Measurements from ENCODE around the gene NUDT16L1.

Gene NUDT16L1

DNA sequence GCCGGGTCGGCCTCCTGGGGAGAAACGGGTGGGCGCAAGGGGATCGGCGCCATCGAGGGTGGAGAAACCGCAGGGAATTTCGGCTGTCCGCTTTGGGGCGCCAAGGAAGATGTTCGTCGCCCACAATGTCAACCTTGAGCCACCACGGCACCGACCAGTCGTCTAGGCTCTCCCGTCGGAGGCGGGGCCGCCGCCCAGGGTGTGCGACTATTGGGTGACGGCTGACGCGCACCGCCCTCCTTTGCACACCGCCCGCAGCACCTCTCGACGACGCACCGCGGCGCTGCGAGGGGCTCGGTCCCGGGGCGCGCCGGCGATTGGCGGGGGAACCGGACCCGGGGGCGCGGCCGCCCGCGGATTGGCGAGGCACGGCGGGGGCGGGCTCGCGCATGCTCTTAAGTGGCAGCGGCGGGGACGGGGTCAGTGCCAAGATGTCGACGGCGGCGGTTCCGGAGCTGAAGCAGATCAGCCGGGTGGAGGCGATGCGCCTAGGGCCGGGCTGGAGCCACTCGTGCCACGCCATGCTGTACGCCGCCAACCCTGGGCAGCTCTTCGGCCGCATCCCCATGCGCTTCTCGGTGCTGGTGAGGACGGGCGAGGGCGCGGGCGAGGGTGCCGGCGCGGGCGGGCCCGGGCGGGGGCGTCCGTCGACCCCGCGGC is at the start of gene NUDT16L1:
Gene NUDT16L1 (plus strand): TSS at position 267 of the 660 bp plus-strand sequence. CDS start 165 bp downstream, at position 432.
- DNase-seq = peak; percentile 92 to 94

DNA sequence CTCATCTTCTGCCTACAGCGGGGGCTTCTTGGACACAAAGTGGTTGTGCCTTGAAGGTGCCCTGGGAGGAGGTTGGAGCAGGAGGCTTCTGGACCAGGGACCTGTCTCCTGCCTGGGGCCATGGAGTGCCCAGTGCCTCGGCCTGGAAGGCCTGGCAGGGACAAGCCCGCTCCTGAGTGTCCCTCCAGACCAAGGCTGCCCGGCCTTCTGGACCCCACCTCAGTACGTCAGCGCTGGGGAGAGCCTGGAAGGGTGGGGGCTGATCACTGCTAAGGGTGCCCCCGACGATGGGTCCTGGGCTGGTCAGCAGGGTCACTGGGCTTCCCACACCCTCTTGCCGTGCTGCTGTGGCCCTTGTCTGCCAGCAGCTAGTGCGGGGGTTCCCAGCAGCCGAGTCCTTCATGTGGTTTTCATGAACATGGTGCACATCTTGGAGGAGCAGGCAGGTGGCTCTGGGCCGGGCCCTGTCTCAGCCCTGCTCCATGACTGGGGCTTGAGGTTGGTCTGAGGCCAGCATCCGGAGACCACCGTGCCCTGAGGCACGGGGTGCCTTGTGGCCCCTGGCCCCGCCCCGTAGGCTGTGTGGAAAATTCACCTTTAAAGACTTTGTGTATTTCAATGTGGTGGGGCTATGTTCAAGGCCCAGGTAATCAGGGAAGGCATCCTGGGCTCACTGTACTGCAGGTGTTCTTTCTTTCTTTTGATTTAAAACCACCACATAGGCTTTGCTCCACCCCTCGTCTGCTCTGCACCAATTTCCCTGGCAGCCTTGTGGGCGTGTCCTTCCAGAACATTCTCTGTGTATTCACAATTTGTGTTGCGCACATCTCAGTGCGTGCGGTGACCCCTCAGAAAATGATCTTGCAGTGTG is 46.4 kb upstream of the NUDT16L1 start:
- no peak for DNase-seq

DNA sequence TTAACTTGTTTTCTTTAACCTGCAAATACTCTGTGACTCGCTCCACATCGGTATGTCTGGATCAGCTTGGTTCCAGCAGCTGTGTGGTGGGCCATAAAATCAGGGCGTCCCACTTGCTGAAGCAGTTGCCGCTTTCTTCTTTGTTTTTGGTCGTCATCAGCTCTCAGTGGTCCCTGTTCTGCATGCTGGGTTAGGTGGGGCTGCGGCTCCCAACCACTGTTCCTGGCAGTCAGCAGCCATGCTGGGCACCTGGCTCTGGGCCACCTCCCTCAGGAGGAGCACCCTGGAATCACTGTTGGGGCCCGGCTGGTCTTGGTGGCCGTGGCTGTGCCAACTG is 45.8 kb upstream of the NUDT16L1 start:
- DNase-seq = no peak

DNA sequence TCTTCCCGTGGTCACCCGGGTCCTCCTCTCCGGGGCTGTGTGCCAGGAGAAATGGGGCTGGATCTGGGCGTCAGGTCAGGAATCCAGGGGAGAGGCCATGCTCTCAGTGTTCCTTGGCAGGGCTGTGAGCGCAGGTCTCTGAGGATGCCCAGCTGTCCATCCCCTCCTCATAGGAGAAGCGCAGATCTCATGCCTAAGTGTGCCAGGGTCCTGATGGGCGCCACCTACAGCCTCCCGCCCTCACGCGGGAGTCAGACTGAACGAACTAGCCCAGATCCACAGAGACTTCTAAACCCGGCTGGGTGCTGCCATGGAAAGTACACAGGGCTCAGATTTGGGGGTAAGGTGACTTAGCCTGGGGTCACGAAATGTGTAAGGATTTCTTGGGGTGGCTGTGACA is 44.4 kb upstream of the NUDT16L1 start:
- DNase-seq = no peak

DNA sequence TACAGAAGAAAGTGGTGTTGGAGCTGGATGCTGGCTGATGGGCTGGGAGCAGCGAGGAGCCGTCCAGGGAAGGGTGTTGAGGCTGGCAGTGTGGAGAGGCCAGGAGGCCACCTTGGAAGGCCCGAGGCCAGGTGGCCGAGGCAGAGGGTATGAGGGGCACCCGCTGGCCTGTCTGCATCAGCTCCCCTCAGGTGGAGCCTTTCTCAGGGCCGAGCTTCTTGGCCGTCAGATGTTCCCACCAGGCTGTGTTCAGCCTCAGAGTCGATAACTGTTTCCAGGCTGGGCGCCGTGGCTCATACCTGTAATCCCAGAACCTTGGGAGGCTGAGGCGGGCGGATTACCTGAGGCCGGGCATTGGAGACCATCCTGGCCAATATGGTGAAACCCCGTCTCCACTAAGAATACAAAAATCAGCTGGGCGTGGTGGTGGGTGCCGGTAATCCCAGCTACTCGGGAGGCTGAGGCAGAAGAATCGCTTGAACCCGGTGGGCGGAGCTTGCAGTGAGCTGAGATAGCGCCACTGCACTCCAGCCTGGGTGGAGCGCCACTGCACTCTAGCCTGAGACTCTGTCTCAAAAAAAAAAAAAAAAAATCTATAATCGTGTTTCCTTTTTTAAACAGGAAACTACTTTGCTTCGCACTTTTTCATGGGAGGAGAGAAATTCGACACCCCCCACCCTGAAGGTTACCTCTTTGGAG is 43.5 kb upstream of the NUDT16L1 start:
- DNase-seq = no peak

DNA sequence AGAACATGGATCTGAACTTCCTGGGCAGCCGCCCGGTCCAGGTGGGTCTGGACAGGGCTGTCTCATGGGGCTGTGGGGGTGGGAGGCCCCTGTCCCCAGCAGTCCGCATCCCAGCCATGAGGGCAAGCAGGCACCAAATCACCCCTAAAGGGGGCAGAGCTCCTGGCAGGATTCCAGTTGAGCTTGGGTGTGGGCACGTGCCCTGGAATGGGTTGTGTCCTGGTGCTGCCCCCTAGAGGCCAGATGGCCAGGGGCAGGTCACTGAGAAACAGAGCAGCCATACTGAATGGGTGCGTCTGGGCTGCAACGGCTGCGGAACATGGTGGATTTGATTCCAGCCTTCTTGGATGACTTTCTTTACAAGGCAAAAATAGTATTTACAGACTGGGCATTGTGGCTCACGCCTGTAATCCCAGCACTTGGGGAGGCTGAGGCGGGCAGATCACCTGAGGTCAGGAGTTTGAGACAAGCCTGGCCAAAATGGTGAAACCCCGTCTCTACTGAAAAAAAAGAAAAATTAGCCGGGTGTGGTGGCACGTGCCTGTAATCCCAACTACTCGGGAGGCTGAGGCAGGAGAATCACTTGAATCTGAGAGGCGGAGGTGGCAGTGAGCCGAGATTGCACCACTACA is 42.8 kb upstream of the NUDT16L1 start:
- peak; percentile 14 to 32 for DNase-seq

DNA sequence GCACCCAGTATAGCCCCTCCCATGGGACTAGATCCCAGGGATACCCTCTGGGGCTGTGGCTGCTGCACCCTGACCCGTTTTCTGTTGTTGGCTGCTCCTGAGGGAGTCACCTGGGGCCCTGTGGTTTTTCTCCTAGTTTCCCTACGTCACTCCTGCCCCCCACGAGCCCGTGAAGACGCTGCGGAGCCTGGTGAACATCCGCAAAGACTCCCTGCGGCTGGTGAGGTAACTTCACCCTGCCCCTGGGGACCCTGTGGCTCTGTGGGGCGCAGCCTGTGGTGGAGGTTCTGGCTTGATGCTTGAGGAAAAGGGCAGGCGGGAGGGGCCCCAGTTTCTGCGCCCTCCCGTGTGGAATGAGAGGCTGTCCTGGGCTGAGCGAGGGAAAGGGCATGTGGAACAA is 41.5 kb upstream of the NUDT16L1 start:
- no peak for DNase-seq

DNA sequence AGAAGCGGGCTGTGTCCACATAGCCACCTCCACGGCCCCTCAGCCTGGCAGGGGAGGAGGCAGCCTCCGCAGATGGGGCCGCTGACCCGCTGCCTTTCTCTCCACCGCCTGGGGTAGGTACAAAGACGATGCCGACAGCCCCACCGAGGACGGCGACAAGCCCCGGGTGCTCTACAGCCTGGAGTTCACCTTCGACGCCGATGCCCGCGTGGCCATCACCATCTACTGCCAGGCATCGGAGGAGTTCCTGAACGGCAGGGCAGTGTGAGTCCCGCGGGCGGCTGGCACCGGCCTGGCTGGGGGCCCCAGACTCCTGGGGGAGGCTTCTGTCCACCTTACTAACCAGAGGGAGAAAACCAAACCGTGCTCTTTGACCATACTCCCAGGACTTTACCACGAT is 40.8 kb upstream of the NUDT16L1 start:
- DNase-seq = no peak

DNA sequence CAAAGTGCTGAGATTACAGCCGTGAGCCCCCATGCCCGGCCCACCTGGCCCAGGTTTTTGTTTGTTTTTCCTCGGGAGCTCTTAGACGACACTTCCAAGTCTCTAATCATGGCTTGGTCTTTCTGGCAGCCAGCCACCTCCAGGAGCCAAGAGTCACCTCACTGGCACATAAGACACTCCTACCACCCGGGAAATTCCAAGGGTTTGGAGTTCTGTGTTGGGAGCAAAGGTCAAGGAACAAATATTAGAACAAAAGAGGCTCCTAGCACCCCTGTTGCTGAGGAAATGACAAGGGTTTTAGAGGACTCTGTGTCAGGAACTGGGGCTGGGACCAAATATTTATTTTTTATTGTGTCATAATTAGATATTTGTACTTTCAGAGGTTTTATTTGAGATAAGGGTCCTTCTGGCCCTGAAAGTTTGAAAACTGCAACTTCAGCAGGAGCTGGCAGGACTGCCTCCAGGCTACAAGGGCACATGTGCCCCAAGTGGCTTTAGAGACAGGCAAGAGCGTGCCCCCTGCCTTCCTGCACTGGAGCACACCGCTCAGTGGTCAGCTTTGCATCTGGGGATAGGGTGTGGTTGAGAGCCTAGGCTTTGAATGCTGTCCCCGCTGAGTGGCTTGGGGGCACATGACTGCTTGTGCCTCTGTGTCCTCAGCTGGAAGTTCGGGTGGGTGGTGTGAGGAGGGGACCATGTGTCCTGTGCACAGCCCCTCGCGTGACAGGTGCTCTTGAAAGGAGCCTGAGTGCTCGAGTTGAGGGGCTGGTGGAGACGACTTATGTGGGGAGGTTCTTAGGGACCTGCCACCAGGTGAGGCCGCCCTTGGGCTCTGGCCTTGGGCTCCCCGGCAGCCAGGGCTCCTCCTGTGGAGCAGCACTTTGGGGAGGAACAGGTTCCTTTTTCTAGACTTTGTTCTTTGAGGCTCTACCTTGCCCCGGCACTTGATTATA is 39.1 kb upstream of the NUDT16L1 start:
- no peak for DNase-seq

DNA sequence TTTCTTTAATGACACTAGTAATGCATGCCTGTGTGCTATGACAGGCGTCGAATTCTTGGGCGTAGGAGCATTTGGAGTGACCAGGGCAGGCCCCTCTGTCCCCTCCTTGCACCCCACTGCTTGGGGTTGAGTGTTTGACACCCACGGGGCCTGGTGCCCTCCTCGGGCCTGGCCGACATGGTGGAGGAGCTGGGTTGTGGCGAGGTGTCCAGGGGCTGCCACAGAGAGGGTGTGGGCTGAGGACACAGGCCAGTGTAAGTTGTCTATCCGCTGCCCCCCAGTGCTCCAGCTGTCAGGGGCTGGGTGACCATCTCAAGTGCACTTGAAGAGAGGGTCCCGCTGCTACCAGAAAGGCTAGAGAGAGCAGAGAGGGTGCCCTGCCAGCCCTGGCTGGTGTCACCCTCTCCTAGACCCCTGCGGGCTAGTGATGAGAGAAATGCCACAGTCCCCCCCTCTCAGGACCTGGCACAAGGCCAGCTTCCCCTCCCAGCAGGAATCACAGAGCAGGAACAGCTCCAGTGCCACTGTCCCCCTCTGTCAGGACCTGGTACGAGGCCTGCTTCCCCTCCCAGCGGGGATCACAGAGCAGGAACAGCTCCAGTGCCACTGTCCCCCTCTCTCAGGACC is 38.3 kb upstream of the NUDT16L1 start:
- DNase-seq = no peak

DNA sequence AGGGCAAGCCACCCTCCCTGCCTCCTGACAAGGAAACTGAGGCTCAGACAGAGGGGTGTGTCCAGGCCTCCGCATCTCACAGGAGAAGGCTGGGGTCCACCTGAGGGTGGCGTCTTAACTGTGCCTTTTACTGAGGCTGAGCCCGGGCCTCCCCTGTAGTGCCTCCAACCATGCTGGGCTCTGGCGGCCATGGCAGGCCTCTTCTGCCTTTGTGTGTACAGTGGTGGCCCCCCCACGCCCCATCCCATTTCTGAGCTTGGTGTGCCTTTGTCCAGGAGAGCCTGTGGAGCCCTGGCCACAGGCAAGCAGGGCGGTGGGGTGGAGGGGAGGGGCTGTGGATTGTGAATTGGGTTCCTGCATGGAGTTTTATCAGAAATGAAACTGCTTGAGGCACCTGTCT is 37.6 kb upstream of the NUDT16L1 start:
- no peak for DNase-seq

DNA sequence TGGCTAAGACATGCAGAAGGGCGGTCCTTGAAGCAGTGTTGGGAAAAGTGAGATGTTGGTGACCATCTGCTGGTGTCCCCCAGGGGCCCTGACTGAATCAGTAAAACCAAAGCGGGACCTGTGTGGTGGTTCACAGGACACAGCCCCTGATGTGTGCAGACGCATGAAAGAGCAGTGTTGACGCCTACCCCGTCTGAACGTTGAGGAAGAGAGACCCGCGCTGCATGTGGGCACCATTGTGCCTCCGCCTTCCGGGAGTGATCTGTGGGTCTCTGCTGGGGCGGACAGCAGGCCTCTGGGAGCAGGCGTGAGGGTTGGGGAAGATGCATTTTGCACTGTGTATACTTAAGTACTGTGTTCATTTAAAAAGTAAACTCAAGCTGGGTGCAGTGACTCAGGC is 37.1 kb upstream of the NUDT16L1 start:
- no peak for DNase-seq

DNA sequence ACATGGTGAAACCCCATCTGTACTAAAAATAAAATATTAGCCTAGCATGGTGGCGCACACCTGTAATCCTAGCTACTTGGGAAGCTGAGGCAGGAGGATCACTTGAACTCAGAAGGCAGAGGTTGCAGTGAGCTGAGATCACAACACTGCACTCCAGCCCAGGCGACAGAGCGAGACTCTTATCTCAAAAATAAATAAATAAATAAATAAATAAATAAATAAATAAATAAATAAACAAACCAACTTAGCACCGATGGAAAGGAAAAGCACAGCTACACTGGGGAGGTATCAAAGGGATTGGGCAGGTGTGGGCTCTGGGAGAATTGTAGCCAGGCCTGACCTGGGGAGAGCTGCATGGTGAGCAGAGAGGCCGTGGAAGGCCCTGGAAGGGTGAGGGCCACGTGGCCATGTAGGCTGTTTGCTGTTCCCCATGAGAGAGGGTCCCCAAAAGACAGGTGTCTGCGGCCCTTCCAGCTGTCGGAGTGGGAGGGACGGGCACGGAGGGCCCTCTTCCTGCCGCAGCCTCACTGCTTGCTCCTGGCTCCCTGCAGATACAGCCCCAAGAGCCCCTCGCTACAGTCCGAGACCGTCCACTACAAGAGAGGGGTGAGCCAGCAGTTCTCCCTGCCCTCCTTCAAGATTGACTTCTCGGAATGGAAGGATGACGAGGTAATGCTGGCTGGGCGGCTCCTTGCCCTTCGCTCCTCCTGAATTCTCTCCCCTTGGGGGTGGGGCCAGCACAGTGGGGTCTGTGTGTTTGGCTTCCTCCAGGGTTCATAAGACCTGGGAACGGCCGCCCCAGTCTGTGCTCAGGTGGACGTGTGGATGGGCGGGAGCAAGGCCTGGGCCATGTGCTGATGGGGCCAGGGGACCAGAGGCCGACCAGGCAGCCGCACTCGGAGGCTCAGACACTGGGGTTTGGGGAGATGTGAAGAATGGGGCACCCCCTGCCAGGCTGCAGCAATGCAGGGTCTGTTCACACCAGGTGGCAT is 36.4 kb upstream of the NUDT16L1 start:
- DNase-seq = no peak

DNA sequence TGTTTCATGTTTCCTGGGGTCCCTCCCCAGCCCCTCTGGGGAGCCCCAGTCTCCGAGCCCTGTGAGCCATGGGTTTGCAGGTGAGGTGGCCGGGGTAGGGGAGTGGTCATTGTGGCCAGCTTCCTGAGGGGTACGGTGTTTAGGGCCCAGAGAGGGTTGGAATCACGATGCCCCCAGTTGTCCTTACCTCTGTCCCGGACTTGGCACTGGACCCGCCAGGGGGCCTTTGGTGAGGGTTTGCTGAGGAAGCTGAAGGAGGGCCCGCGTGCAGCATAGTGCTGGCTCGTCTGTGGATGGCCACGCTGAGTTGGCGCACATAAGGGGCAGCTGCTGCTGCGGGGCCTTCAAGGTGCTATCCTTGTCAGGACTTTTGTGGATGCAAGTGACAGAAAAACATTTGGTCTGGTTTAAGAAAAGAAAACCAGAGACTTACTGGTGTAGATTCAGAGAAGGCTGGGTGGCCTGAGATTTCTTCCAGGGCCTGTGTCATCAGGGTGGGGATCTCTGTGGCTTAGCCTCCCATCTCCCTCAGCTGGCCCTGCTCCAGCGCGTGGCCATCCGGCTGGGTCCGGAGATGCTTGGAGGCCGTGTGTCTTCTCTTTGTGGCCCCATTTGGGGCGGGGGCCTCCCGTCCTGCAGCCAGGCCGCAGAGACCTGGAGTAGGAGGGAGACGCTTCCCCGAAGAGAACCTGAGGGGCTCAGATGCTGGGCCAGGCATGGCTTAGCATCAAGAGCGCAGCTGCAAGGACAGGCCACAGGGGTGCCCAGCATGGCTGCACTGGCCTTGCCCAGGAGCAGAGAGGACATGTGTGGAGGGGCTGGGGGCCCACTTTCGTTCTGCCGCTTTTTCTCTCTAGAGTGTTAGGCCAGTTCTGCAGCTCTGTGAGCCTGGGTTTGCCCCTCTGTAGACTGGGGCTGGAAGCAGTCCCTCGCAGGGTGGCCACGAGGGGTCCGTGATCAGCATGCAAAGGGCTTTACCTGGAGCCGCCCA is 33.7 kb upstream of the NUDT16L1 start:
- DNase-seq = no peak

DNA sequence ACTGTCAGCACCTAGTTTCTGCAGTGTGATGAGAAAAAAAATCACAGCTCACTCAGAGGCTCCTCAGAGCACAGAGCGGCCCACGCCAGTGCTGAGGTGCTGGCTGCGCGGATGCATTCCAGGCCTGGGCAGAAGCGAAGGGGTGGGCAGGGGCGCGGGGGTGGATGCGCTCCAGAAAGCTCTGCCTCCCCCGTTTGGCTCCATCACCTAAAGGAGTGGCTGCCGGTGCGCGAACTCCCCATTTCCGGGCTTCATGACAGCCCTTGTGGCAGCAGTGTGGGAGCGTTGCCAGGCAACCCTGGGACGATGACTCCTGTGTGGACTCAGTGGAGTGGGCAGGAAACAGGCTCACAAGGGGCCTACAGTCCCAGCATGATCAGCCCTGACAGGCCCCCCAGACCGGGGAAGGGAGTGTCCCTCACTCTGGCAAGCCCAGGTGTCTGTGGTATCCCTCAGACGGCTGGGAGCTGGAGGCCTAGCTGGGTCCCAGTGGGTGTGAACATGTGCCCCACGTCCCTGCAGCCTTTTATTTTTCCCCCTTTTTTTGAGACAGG is 32.8 kb upstream of the NUDT16L1 start:
- no peak for DNase-seq

DNA sequence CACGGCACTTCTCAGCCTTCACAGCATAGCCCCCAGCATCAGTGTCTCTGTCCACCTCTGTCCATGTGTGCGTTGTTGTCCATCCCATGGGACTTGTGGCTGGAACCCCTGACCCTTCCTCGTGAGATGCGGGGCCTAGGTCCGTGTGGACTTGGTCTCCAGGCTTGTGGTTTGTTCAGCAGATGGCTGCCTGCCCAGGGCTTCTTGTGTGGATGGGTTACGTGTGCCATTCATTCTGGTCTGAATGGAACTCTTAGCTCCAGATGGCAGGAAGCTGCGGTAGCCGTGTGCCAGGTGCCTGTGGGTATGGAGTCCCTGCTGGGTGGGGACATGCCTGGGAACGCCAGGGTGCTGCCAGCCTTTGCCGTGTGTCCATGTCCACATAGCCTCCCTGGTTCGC is 31.7 kb upstream of the NUDT16L1 start:
- DNase-seq = no peak

DNA sequence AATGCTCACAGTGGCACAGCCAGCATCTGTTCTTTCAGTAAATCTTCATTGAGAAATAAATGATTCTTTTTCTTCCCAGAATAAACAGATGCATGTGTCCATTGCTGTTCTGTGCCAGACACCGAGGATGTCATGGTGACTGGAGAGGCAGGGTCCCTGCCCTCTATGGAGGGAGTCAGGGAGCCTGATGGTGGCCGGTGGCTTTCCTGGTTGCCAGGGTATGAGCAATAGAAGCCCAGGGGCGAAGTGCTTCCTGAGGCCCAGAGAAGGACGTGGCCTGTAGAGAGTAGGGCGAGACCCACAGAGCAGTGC is 29.9 kb upstream of the NUDT16L1 start:
- no peak for DNase-seq

DNA sequence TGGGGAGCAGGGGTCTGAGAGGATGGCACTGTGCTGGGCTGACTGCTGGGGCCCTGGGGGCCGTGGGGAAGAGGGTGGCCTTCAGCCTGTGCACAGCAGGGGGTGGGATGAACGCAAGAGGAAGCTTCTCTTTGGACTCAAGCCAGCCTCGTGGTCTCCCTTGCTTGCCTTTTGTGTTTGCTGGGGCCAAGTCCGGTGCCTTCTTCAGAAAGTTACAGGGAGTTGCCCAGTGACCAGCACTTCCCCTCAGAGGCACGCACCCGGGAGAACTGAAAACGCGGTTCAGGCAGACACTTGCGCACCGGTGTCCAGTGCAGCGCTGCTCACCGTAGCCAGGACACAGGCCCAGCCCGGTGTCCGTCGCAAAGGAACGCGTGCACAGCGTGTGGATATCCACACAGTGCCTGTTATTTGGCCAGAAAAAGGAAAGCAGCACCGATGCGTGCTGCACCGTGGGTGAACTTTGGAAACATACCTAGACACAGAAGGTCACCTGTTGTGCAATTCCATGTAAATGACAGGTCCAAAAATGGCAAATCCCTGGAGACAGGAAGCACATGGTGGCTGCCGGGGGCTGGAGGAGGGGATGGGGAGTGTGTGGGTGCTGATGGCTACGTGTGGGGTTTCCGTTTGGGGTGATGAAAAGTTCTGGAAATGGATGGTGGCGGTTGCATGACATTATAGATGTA is 29.4 kb upstream of the NUDT16L1 start:
- peak; percentile 85 to 93 for DNase-seq
